IMR-90 (cell line): Measurements from ENCODE around the gene IFRD2. TPM values are rescaled to one million over a fixed set of nuclear protein-coding genes. Genes with fewer than 3 reads are reported as not detected.

Experiments
- ATAC-seq: fragments of 200-7000 bp; cut with Tn5 transposase; 2 replicates; pipeline ENCODE4 v1.9.1; 2020; ENCODE audit warnings: low read depth, mild to moderate bottlenecking, moderate library complexity
- BruUV-seq: library from RNA; stranded (reverse); fragments of 400-500 nt; replicated peaks from 2 replicates; lab custom pipeline; 2021; lab: Mats Ljungman, UMichigan
- CTCF ChIA-PET: fragments of 300-600 bp; formaldehyde crosslinking; extraction: SDS; loops from one replicate; lab custom pipeline; 2021; ENCODE audit warnings: antibody characterized with exemption; lab: Yijun Ruan, JAX
- POLR2A ChIA-PET: fragments of 300-600 bp; sonication (Branson Sonifier 250); formaldehyde crosslinking; loops from one replicate; lab custom pipeline; 2022; ENCODE audit warnings: antibody characterized with exemption; ENCODE audit not compliant: unreplicated experiment; lab: Charles Lee
- DNase-seq: peaks from one replicate; pipeline ENCODE4 v3.0.0; 2013
- H2AFZ ChIP-seq: replicated peaks from 2 replicates; pipeline ENCODE3; 2013; ENCODE audit warnings: low read length, mild to moderate bottlenecking; ENCODE audit not compliant: poor library complexity
- H2AK5ac ChIP-seq: 2 replicates; pipeline ENCODE4 v1.6.1; 2013; ENCODE audit warnings: low read depth, low read length, inconsistent platforms
- H2AK9ac ChIP-seq: replicated peaks from 2 replicates; pipeline ENCODE3; 2013; ENCODE audit warnings: mild to moderate bottlenecking, low read depth, low read length, moderate library complexity; ENCODE audit not compliant: poor library complexity
- H2BK120ac ChIP-seq: 2 replicates; pipeline ENCODE4 v1.6.1; 2013; ENCODE audit warnings: low read depth, low read length, inconsistent platforms
- H2BK15ac ChIP-seq: 3 replicates; pipeline ENCODE4 v1.6.1; 2013; ENCODE audit warnings: low read depth, low read length, inconsistent platforms
- H2BK20ac ChIP-seq: 2 replicates; pipeline ENCODE4 v1.6.1; 2013; ENCODE audit warnings: low read depth, mild to moderate bottlenecking, inconsistent platforms, low read length, moderate library complexity
- H2BK5ac ChIP-seq: 2 replicates; pipeline ENCODE4 v1.6.1; 2013; ENCODE audit warnings: mild to moderate bottlenecking, low read depth, low read length, inconsistent platforms; ENCODE audit not compliant: poor library complexity, severe bottlenecking
- H3K14ac ChIP-seq: replicated peaks from 2 replicates; pipeline ENCODE4 v1.6.1; 2013; ENCODE audit warnings: low read depth, low read length, inconsistent platforms
- H3K18ac ChIP-seq: 2 replicates; pipeline ENCODE4 v1.6.1; 2013; ENCODE audit warnings: low read depth, low read length, control low read depth
- H3K23ac ChIP-seq: 2 replicates; pipeline ENCODE4 v1.6.1; 2013; ENCODE audit warnings: low read depth, low read length, inconsistent platforms
- H3K27ac ChIP-seq: 2 replicates; pipeline ENCODE4 v1.5.1; 2013; ENCODE audit warnings: mild to moderate bottlenecking, control low read depth, low read length; ENCODE audit not compliant: insufficient read depth
- H3K27me3 ChIP-seq: 2 replicates; pipeline ENCODE4 v1.6.1; 2013; ENCODE audit warnings: low read length; ENCODE audit not compliant: control insufficient read depth, insufficient read depth
- H3K36me3 ChIP-seq: 2 replicates; pipeline ENCODE4 v1.6.1; 2013; ENCODE audit warnings: low read length, mixed read lengths; ENCODE audit not compliant: control insufficient read depth, insufficient read depth
- H3K4ac ChIP-seq: 2 replicates; pipeline ENCODE4 v1.6.1; 2013; ENCODE audit warnings: low read depth, low read length, inconsistent platforms
- H3K4me1 ChIP-seq: 2 replicates; pipeline ENCODE4 v1.6.1; 2013; ENCODE audit warnings: low read length, mixed read lengths; ENCODE audit not compliant: control insufficient read depth, insufficient read depth
- H3K4me2 ChIP-seq: 2 replicates; pipeline ENCODE4 v1.6.1; 2013; ENCODE audit warnings: low read depth, mild to moderate bottlenecking, control low read depth, low read length, moderate library complexity
- H3K4me3 ChIP-seq: 2 replicates; pipeline ENCODE4 v1.5.1; 2013; ENCODE audit warnings: low read depth, mild to moderate bottlenecking, control low read depth, low read length, moderate library complexity; ENCODE audit not compliant: insufficient read depth
- H3K56ac ChIP-seq: 2 replicates; pipeline ENCODE4 v1.6.1; 2013; ENCODE audit warnings: low read length, inconsistent platforms; ENCODE audit not compliant: insufficient read depth; ENCODE audit errors: extremely low read depth
- H3K79me1 ChIP-seq, 2 experiments: 2 replicates each; pipeline ENCODE4 v1.6.1; 2013; ENCODE audit warnings: low read length in 2 of 2, inconsistent platforms in 1 of 2, low read depth in 1 of 2
- H3K9ac ChIP-seq: 2 replicates; pipeline ENCODE4 v1.6.1; 2013; ENCODE audit warnings: low read depth, low read length, control low read depth
- H3K9me1 ChIP-seq: 2 replicates; pipeline ENCODE4 v1.6.1; 2013; ENCODE audit warnings: low read length, inconsistent platforms; ENCODE audit not compliant: insufficient read depth
- H3K9me3 ChIP-seq: 2 replicates; pipeline ENCODE4 v1.6.1; 2013; ENCODE audit warnings: low read length; ENCODE audit not compliant: control insufficient read depth, insufficient read depth
- H4K20me1 ChIP-seq: 2 replicates; pipeline ENCODE4 v1.6.1; 2013; ENCODE audit warnings: low read length, inconsistent platforms; ENCODE audit not compliant: insufficient read depth
- H4K5ac ChIP-seq: 2 replicates; pipeline ENCODE4 v1.6.1; 2013; ENCODE audit warnings: mild to moderate bottlenecking, low read depth, low read length, control low read depth
- H4K8ac ChIP-seq, 2 experiments: 2 replicates each; pipeline ENCODE4 v1.6.1; 2013; ENCODE audit warnings: low read depth in 2 of 2, low read length in 2 of 2, control low read depth in 1 of 2, inconsistent platforms in 1 of 2
- H4K91ac ChIP-seq: 2 replicates; pipeline ENCODE4 v1.6.1; 2013; ENCODE audit warnings: low read depth, low read length, inconsistent platforms; ENCODE audit not compliant: insufficient read depth
- CTCF ChIP-seq: conservative IDR thresholded peaks from 2 replicates; pipeline ENCODE4 v1.5.1; 2012; ENCODE audit warnings: mild to moderate bottlenecking, low read depth, low read length, improper control_type of control experiment
- FOS ChIP-seq: fragments of 150-350 bp; IDR thresholded peaks from 2 replicates; pipeline ENCODE4 v1.6.1; 2016; ENCODE audit warnings: low read depth, low read length
- RCOR1 ChIP-seq: IDR thresholded peaks from 2 replicates; pipeline ENCODE4 v1.6.1; 2012; ENCODE audit warnings: mild to moderate bottlenecking, low read length, improper control_type of control experiment; ENCODE audit not compliant: insufficient replicate concordance
- WGBS, 2 experiments: methylation state at CpG; one replicate each; pipeline versions ENCODE4 v1.1.5 to v1.1.7; 2013; ENCODE audit warnings: missing lambda C conversion rate in 2 of 2; ENCODE audit not compliant: insufficient read length in 1 of 2; ENCODE audit errors: extremely low coverage in 2 of 2; 5-methylcytosine and 5-hydroxymethylcytosine counted together
- dilution Hi-C: fragments of 300-500 bp; cut with HindIII; formaldehyde crosslinking; loops from one replicate; pipeline ENCODE4 v1.14.3; 2018; ENCODE audit warnings: low sequenced_read_pairs; ENCODE audit not compliant: unreplicated experiment
- in situ Hi-C: fragments of 300-500 bp; cut with MboI; formaldehyde crosslinking; loops from 3 replicates; pipeline ENCODE4 v1.14.3; 2019; ENCODE audit warnings: low sequenced_read_pairs, inconsistent platforms, mixed read lengths
- intact Hi-C: fragments of 100-400 bp; cut with micrococcal nuclease; formaldehyde crosslinking; loops from 2 replicates; pipeline ENCODE4 v1.10.0; 2022
- polyA plus RNA-seq, 3 experiments: library from polyadenylated mRNA; depleted of rRNA; stranded (reverse); fragments of >200 nt; gene quantifications; 2 replicates each; pipeline ENCODE4 v1.2.3, GENCODE V29; 2012; ENCODE audit warnings: low replicate concordance in 1 of 3
- total RNA-seq: library from RNA; depleted of rRNA; stranded (reverse); fragments of >200 nt; gene quantifications from 2 replicates; pipeline ENCODE4 v1.2.3, GENCODE V29; 2012

IFRD2 gene
- total and polyA plus RNA-seq, 2 of the 4 experiments (the other 2 are of a cell fraction) = 52.7 to 79.1 TPM

- intact Hi-C loops = no loop called here
- no peak overlapping the region for H4K5ac ChIP-seq
Measured at GRCh38 chr3:50243543-50243895, 48.7 kb downstream of the IFRD2 start.

More at GRCh38 chr3:50243543-50243895, 48.7 kb downstream of the IFRD2 start:
- no peaks in the 10 kb centered on the region for H3K9me3 ChIP-seq
- no peak overlapping the region for H2BK120ac ChIP-seq
- TF ChIP-seq RCOR1 (peak; percentile 60), CTCF (no peak), FOS (no peak)
- H3K23ac ChIP-seq = no peak overlapping the region
- in situ Hi-C loops (no loop called here), dilution Hi-C loops (no loop called here)
- H3K36me3 ChIP-seq = peaks cover 28% of the 10 kb centered on the region
- H2AK5ac ChIP-seq = no peak overlapping the region
- no peaks in the 10 kb centered on the region for H3K27me3 ChIP-seq
- H3K18ac ChIP-seq = no peak overlapping the region; the same call in 1 of the 2 replicates
- no peak overlapping the region for H4K91ac ChIP-seq
- peak overlapping the region; percentile 1; the same call in 1 of the 2 replicates for H3K27ac ChIP-seq
- H3K4me3 ChIP-seq = no peak overlapping the region
- ChIA-PET CTCF (no interaction called here), POLR2A (interaction anchor here (0.6 kb wide), 1 partner anchor 49 kb away, joined by 3 read pairs; no protein-coding TSS in a partner anchor)
- H2AFZ ChIP-seq = no peak overlapping the region
- DNase-seq = no peak
- no peak overlapping the region for H3K56ac ChIP-seq
- H3K4ac ChIP-seq = no peak overlapping the region
- ATAC-seq = no peak
- 0 out of 4 replicates have a peak overlapping the region, but pooled peaks of 1 of the 2 experiments have one; percentile 11 for H4K8ac ChIP-seq
- peaks cover 59% of the 10 kb centered on the region for H3K4me1 ChIP-seq
- no peak overlapping the region for H2BK20ac ChIP-seq
- no peak overlapping the region for H3K4me2 ChIP-seq
- H2AK9ac ChIP-seq = no peak overlapping the region
- no TSS peak for BruUV-seq
- H3K79me1 ChIP-seq = peaks cover 4 to 84% of the 10 kb centered on the region in 2 experiments; a peak in 3 of 4 replicates
- peak overlapping the region; percentile 1 for H2BK5ac ChIP-seq
- peaks cover 7% of the 10 kb centered on the region for H3K9me1 ChIP-seq
- H3K9ac ChIP-seq = no peak overlapping the region
- 100% methylated on average over 1 of the region's 4 CpGs; no CpG with 5 or more reads in 1 of the 2 experiments for WGBS, 2 experiments
- H4K20me1 ChIP-seq = peaks cover 85% of the 10 kb centered on the region
- no peak overlapping the region for H2BK15ac ChIP-seq
- H3K14ac ChIP-seq = no peak overlapping the region
